ENCODE data around the gene CAMKMT. TPM values are rescaled to one million over a fixed set of nuclear protein-coding genes. Genes with fewer than 3 reads are reported as not detected.

CAMKMT gene
- polyA plus RNA-seq, 3 donors from 2014 or later = 11.7 to 19.5 (median 12.4) TPM

DNA sequence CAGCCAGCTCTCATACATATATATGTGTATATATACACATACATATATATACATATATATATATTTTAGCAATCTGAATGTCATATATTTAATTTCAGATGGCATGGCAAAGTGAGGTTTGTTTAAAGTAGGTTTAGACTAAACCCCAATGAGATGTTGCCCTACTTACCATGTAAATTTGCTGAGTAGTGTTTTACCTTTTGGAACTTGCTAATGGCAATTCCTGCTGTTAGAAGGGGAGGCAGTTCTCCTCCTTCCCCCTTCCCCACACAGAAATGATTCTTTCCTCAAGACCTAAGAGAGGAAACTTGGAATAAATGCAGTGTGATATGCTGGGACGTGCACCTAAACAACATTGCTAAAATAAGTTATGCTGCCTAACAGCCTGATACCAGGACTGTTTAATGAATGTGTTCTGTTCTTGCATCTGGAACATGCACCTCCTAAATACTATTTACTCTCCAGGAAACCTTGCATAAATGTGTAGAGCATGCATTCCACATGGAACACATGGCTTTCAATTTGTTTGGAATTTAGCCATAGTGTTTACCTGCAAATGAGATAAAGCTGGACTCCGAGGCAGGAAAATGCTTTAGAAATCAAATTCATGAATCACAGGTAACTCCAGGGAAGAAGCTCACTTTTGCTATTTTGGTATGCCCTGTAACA, 326.8 kb downstream of the CAMKMT start:
- no peaks in the 10 kb centered on the region for H3K27me3 Mint-ChIP-seq (ENCODE audit: low read depth in 3 of 3)
- no peaks in the 10 kb centered on the region for H3K36me3 Mint-ChIP-seq
- H3K4me3 Mint-ChIP-seq = no peak overlapping the region
- no peaks in the 10 kb centered on the region for H3K4me1 Mint-ChIP-seq
- H3K27ac Mint-ChIP-seq = no peak overlapping the region
- H3K9me3 Mint-ChIP-seq = no peaks in the 10 kb centered on the region
- no peak for DNase-seq

DNA sequence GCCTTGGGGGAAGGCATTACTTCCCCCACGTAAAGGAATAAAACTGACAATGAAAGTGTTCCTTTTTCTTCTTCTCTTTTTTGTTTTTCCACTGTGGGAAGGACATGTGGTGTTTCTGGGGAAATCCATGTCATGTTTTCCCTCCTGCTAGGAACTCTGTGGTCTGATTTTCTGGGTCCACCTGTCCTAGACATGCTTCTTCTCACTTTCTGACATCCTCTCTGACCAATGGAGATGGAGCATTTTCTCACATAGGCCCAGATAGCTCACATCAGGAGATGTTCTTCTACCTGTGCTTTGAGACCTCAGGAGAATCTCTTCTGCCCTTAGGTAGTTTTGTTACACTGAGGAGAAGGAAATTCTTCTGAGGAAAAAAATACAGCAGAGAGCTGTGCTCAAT, 327.8 kb downstream of the CAMKMT start:
- no peaks in the 10 kb centered on the region for H3K9me3 Mint-ChIP-seq
- H3K4me1 Mint-ChIP-seq = no peaks in the 10 kb centered on the region
- no peak for DNase-seq
- no peak overlapping the region for H3K4me3 Mint-ChIP-seq
- peaks cover 0 to 1% (median 0%) of the 10 kb centered on the region in 3 donors for H3K27me3 Mint-ChIP-seq (ENCODE audit: low read depth in 3 of 3)
- no peak overlapping the region for H3K27ac Mint-ChIP-seq
- H3K36me3 Mint-ChIP-seq = no peaks in the 10 kb centered on the region

GRCh38 chr2:44691174-44691785, 329.5 kb downstream of the CAMKMT start:
- Mint-ChIP-seq H3K36me3 (no peaks in the 10 kb centered on the region), H3K4me1 (no peaks in the 10 kb centered on the region)

GRCh38 chr2:44692821-44693220, 331.1 kb downstream of the CAMKMT start:
- H3K27me3 Mint-ChIP-seq (ENCODE audit: low read depth in 3 of 3) = peaks cover 1 to 2% (median 1%) of the 10 kb centered on the region in 3 donors
- H3K4me3 Mint-ChIP-seq = no peak overlapping the region
- no peak overlapping the region for H3K27ac Mint-ChIP-seq
- no peaks in the 10 kb centered on the region for H3K4me1 Mint-ChIP-seq
- no peaks in the 10 kb centered on the region for H3K9me3 Mint-ChIP-seq
- H3K36me3 Mint-ChIP-seq = no peaks in the 10 kb centered on the region
- no peak for DNase-seq

More at GRCh38 chr2:44691174-44691785, 329.5 kb downstream of the CAMKMT start:
- Mint-ChIP-seq H3K9me3 (no peaks in the 10 kb centered on the region), H3K27me3 (ENCODE audit: low read depth in 3 of 3) (peaks cover 0 to 1% (median 0%) of the 10 kb centered on the region in 3 donors), H3K27ac (no peak overlapping the region), H3K4me3 (no peak overlapping the region)
- no peak for DNase-seq

- Mint-ChIP-seq H3K36me3 (peaks cover 0 to 8% (median 0%) of the 10 kb centered on the region in 3 donors), H3K27me3 (ENCODE audit: low read depth in 3 of 3) (peaks cover 0 to 3% (median 2%) of the 10 kb centered on the region in 3 donors), H3K9me3 (no peaks in the 10 kb centered on the region), H3K27ac (no peak overlapping the region), H3K4me3 (no peak overlapping the region), H3K4me1 (no peaks in the 10 kb centered on the region)
- DNase-seq = no peak
Observed at GRCh38 chr2:44700824-44701223, 339.1 kb downstream of the CAMKMT start.

- peaks cover 0 to 1% (median 0%) of the 10 kb centered on the region in 3 donors for H3K27me3 Mint-ChIP-seq (ENCODE audit: low read depth in 3 of 3)
- H3K9me3 Mint-ChIP-seq = no peaks in the 10 kb centered on the region
- H3K36me3 Mint-ChIP-seq = peaks cover 3 to 16% (median 11%) of the 10 kb centered on the region in 3 donors
- H3K27ac Mint-ChIP-seq = no peak overlapping the region
- H3K4me1 Mint-ChIP-seq = peaks cover 9 to 10% of the 10 kb centered on the region in 2 donors
- no peak for DNase-seq
- H3K4me3 Mint-ChIP-seq = no peak overlapping the region
Observed at GRCh38 chr2:44705356-44705755, 343.6 kb downstream of the CAMKMT start.

DNA sequence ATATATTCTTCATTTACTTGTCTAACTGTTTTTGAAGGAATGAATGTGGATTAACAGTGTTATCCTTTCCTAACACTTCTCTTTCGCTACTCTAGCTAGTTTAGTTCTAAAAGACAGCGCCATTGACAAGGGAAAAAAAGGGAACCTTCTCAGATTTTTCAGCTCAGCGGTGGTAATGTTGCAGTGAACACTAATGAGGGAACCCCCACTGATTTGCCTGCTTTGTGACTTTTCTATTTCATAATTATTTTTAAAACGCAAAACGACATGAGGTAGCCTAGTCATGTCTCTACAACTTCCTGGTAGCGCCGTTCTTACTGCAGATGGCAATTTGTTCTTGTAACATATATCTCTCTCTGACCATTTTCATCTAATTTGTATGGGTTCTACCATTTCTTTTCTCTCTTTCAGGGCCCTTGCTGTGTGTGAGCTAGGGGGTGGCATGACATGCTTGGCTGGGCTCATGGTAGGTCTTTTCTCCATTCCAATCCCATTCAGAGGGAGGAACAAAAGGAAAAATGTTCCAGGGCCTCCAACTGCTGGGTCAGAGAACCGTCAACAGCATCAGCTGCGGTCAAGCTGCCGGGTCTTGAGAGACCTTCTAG, 344.2 kb downstream of the CAMKMT start:
- no peak for DNase-seq
- Mint-ChIP-seq H3K27me3 (ENCODE audit: low read depth in 3 of 3) (peaks cover 0 to 1% (median 0%) of the 10 kb centered on the region in 3 donors), H3K27ac (no peak overlapping the region), H3K4me1 (peaks cover 9 to 10% of the 10 kb centered on the region in 2 donors), H3K4me3 (no peak overlapping the region), H3K9me3 (no peaks in the 10 kb centered on the region), H3K36me3 (peaks cover 3 to 16% (median 11%) of the 10 kb centered on the region in 3 donors)

DNA sequence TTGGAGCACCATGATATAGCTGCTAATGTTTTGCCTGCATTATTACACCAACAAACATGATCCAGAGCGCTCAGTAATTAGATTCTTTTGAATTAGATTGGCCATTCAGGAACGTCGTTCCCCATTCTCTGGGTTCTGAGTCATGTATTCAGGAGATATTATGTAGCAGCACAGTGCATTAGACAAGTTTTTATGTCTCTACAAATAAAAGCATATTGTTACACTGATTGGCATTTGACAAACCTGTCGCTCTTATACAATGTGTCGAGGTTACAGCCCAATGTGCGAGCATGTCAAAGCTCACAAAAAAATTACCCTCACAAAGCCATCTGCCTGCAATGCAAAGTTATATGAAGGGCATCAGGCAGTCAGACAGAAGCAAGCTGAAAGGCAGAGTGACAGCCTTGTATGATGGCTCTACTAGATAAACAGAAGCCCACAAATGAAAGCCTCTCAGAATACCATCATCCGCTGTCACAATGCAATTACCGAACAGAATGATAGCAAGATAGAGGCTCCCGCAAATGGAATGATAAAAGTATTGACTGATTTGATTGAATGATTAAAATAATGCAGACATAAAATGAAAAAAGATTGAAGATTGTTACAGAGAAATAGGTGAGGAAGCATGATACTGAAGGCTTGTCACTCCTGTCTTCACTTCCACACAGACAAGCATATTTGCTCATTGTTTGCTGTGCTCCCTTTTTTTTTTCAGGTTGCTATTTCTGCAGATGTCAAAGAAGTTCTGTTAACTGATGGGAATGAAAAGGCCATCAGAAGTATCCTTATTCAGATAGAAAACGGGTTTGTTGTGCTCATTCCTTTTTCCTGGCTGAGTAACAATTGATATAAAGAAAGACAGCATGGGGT, 345.2 kb downstream of the CAMKMT start:
- Mint-ChIP-seq H3K27ac (no peak overlapping the region), H3K9me3 (no peaks in the 10 kb centered on the region), H3K27me3 (ENCODE audit: low read depth in 3 of 3) (peaks cover 0 to 1% (median 0%) of the 10 kb centered on the region in 3 donors), H3K4me3 (no peak overlapping the region), H3K36me3 (peaks cover 3 to 16% (median 11%) of the 10 kb centered on the region in 3 donors), H3K4me1 (peaks cover 9 to 10% of the 10 kb centered on the region in 2 donors)
- no peak for DNase-seq

DNA sequence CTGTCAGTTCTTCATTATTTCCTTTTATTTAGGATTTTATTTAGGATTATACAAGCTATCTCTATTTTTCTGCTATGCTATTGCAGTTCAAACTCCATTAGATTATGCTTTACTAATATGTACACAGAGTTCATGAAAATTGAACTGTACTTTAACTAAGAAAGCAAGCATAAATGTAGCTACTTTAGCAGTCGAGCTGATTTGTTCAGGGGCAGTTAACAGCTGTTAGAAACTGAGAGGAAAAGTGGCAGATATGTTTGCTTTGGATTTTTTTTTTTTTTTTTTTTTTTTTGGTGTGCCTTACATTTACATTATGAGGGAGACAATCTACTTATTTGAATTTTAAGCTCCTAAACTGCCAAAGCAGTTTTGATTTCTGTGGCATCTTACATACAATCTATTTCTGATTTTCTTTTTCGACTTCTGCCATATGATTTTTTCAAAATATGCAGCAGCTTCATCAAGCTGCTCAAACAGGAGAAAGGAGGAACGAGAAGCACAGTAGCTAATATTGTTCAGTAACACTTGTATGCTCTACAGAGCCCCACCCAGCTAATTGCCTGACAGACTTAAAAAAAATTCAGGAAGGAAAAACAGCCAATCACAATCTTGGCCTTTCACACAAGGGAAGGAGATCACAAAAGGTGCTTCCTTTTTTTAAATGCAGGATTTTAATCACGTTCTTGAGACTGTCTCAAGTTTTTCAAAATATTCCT, 346.4 kb downstream of the CAMKMT start:
- H3K27me3 Mint-ChIP-seq (ENCODE audit: low read depth in 3 of 3) = no peaks in the 10 kb centered on the region

GRCh38 chr2:44708661-44709000, 346.9 kb downstream of the CAMKMT start:
- H3K9me3 Mint-ChIP-seq = no peaks in the 10 kb centered on the region
- H3K4me3 Mint-ChIP-seq = peak overlapping the region in 1 of 5 donors; percentile 49
- no peak overlapping the region for H3K27ac Mint-ChIP-seq
- peaks cover 21 to 23% of the 10 kb centered on the region in 2 donors for H3K4me1 Mint-ChIP-seq
- H3K27me3 Mint-ChIP-seq (ENCODE audit: low read depth in 3 of 3) = no peaks in the 10 kb centered on the region
- peaks cover 3 to 13% (median 11%) of the 10 kb centered on the region in 3 donors for H3K36me3 Mint-ChIP-seq
- DNase-seq = no peak

More for the DNA sequence above, 346.4 kb downstream of the CAMKMT start:
- Mint-ChIP-seq H3K4me1 (peaks cover 16 to 18% of the 10 kb centered on the region in 2 donors), H3K4me3 (peak overlapping the region in 2 of 5 donors; percentile 9 to 49), H3K36me3 (peaks cover 3 to 15% (median 11%) of the 10 kb centered on the region in 3 donors), H3K9me3 (no peaks in the 10 kb centered on the region), H3K27ac (no peak overlapping the region)
- no peak for DNase-seq

DNA sequence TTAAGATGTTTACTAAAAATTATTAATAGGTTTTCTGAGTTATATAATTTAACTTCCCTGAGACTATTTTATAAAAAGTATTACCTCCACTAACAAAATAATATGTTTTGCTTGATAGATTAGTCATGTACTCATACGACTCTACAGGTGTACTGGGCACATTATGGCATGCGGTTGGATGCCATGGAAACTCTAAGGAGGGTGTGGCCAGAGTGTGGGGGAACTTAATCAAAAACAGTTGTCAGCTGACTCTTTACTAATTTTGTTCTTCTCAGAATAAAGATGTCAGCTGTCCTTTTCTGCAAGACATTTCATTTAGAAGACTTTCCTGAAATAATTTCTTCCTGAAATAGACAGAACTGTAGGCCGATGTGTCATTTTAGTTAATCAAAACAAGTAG, 351.4 kb downstream of the CAMKMT start:
- no peak for DNase-seq
- Mint-ChIP-seq H3K9me3 (no peaks in the 10 kb centered on the region), H3K27ac (peak overlapping the region in 1 of 6 donors; percentile 11), H3K4me1 (peaks cover 24 to 28% of the 10 kb centered on the region in 2 donors), H3K36me3 (peaks cover 0 to 7% (median 0%) of the 10 kb centered on the region in 3 donors), H3K4me3 (no peak overlapping the region), H3K27me3 (ENCODE audit: low read depth in 3 of 3) (peaks cover 0 to 2% (median 0%) of the 10 kb centered on the region in 3 donors)

- no peak overlapping the region for H3K27ac Mint-ChIP-seq
- no peak overlapping the region for H3K4me3 Mint-ChIP-seq
- peaks cover 19 to 24% of the 10 kb centered on the region in 2 donors for H3K4me1 Mint-ChIP-seq
- peaks cover 0 to 7% (median 0%) of the 10 kb centered on the region in 3 donors for H3K36me3 Mint-ChIP-seq
- no peaks in the 10 kb centered on the region for H3K9me3 Mint-ChIP-seq
- DNase-seq = no peak
- peaks cover 0 to 2% (median 0%) of the 10 kb centered on the region in 3 donors for H3K27me3 Mint-ChIP-seq (ENCODE audit: low read depth in 3 of 3)
Observed at GRCh38 chr2:44715671-44716081, 353.9 kb downstream of the CAMKMT start.

GRCh38 chr2:44716131-44716530, 354.4 kb downstream of the CAMKMT start:
- DNase-seq = no peak
- Mint-ChIP-seq H3K4me3 (no peak overlapping the region), H3K4me1 (peaks cover 19 to 24% of the 10 kb centered on the region in 2 donors), H3K9me3 (no peaks in the 10 kb centered on the region), H3K36me3 (peaks cover 0 to 7% (median 0%) of the 10 kb centered on the region in 3 donors), H3K27me3 (ENCODE audit: low read depth in 3 of 3) (peaks cover 0 to 2% (median 0%) of the 10 kb centered on the region in 3 donors), H3K27ac (no peak overlapping the region)
